HepG2 (cell line): ENCODE results near the gene SMPD3. TPM values are rescaled to one million over a fixed set of nuclear protein-coding genes. Genes with fewer than 3 reads are reported as not detected.
A peak's percentile ranks its signal among the peaks of the same experiment; 100 is the strongest.

Experiments used
- ATAC-seq: fragments of 200-7000 bp; cut with Tn5 transposase; 3 replicates; pipeline ENCODE4 v1.9.1; 2020; ENCODE audit warnings: mild to moderate bottlenecking, moderate library complexity
- BruUV-seq: library from RNA; stranded (reverse); fragments of 400-500 nt; replicated peaks from 2 replicates; lab custom pipeline; 2021; lab: Mats Ljungman, UMichigan
- CTCF ChIA-PET: fragments of 300-600 bp; formaldehyde crosslinking; extraction: SDS; loops from one replicate; lab custom pipeline; 2021; ENCODE audit warnings: low total read pairs, inconsistent platforms, low intra/inter-chr PET ratio; lab: Yijun Ruan, JAX
- POLR2A ChIA-PET: fragments of 350-600 bp; sonication (Branson Sonifier 250); formaldehyde crosslinking; loops from one replicate; lab custom pipeline; 2020; ENCODE audit warnings: antibody characterized with exemption, inconsistent platforms; lab: Yijun Ruan, JAX
- DNase-seq: peaks from one replicate; pipeline ENCODE4 v3.0.0-alpha.2; 2015; ENCODE audit warnings: low spot score
- FAIRE-seq: peaks from 3 replicates; lab custom pipeline; 2011; peaks lifted over from hg19 to GRCh38; lab: Jason Lieb, UNC
- H2AFZ ChIP-seq: one replicate; pipeline ENCODE4 v1.6.1; 2011; ENCODE audit warnings: low read length, inconsistent platforms
- H3K27ac ChIP-seq: fragments of 300-600 bp; 3 replicates; pipeline ENCODE4 v1.8.0; 2011; ENCODE audit warnings: mixed run types, mild to moderate bottlenecking, mixed read lengths, low read length, inconsistent platforms; ENCODE audit not compliant: insufficient read depth; ENCODE audit errors: extremely low read length
- H3K27me3 ChIP-seq, 2 experiments: fragments of 200-600 bp in 1 of 2; 2 replicates in 1 of 2; 3 replicates in 1 of 2; pipeline versions ENCODE4 v1.6.0 to v1.8.0; 2011; ENCODE audit warnings: low read length in 2 of 2, mild to moderate bottlenecking in 2 of 2, moderate library complexity in 2 of 2, inconsistent platforms in 1 of 2; ENCODE audit not compliant: insufficient read depth in 2 of 2, control insufficient read depth in 1 of 2
- H3K36me3 ChIP-seq, 2 experiments: fragments of 200-600 bp in 1 of 2; replicated peaks in 1 of 2; 2 replicates in 1 of 2; 3 replicates in 1 of 2; pipeline versions ENCODE4 v1.5.1 to v1.8.0; 2011; ENCODE audit warnings: low read length in 2 of 2, inconsistent platforms in 1 of 2; ENCODE audit not compliant: insufficient read depth in 2 of 2, control insufficient read depth in 1 of 2
- H3K4me1 ChIP-seq: 2 replicates; pipeline ENCODE4 v1.5.1; 2012; ENCODE audit warnings: low read length, inconsistent platforms; ENCODE audit not compliant: insufficient read depth
- H3K4me2 ChIP-seq: 2 replicates; pipeline ENCODE4 v1.6.0; 2011; ENCODE audit warnings: low read depth, low read length, inconsistent platforms
- H3K4me3 ChIP-seq, 3 experiments: fragments of 200-600 bp in 1 of 3; sonication (generic), shearing (Covaris generic) in 1 of 3; replicated peaks in 1 of 3; 2 replicates each; pipeline ENCODE4 v1.5.1; 2011 to 2016; ENCODE audit warnings: low read length in 3 of 3, inconsistent platforms in 2 of 3, low read depth in 2 of 3, mild to moderate bottlenecking in 2 of 3, control low read depth in 1 of 3, mixed read lengths in 1 of 3; ENCODE audit not compliant: insufficient read depth in 1 of 3
- H3K79me2 ChIP-seq: one replicate; pipeline ENCODE4 v1.6.1; 2011; ENCODE audit warnings: low read length, inconsistent platforms; ENCODE audit not compliant: insufficient read depth
- H3K9ac ChIP-seq: 2 replicates; pipeline ENCODE4 v1.6.0; 2011; ENCODE audit warnings: mild to moderate bottlenecking, low read depth, low read length, inconsistent platforms; ENCODE audit not compliant: insufficient read depth
- H3K9me3 ChIP-seq: 2 replicates; pipeline ENCODE4 v1.5.1; 2012; ENCODE audit warnings: mild to moderate bottlenecking, low read length
- H4K20me1 ChIP-seq: 2 replicates; pipeline ENCODE4 v1.6.0; 2011; ENCODE audit warnings: inconsistent platforms, mild to moderate bottlenecking, low read length, moderate library complexity; ENCODE audit not compliant: insufficient read depth
- AKAP8 ChIP-seq: sonication (generic); formaldehyde crosslinking; IDR thresholded peaks from 2 replicates; pipeline ENCODE4 v1.5.1; 2020; ENCODE audit warnings: mild to moderate bottlenecking, missing genetic modification reagents
- GFI1 ChIP-seq: sonication (generic); formaldehyde crosslinking; IDR thresholded peaks from 2 replicates; pipeline ENCODE4 v1.5.0; 2020; ENCODE audit warnings: missing genetic modification reagents, mild to moderate bottlenecking, borderline replicate concordance
- HNRNPL ChIP-seq: fragments of 200-400 bp; formaldehyde crosslinking; IDR thresholded peaks from 2 replicates; pipeline ENCODE4 v1.6.1; 2017; ENCODE audit warnings: mild to moderate bottlenecking, low read depth, low read length
- ISX ChIP-seq: sonication (generic); formaldehyde crosslinking; conservative IDR thresholded peaks from 2 replicates; pipeline ENCODE4 v1.5.0; 2020; ENCODE audit warnings: missing genetic modification reagents
- MAX ChIP-seq: IDR thresholded peaks from 2 replicates; pipeline ENCODE4 v1.6.1; 2012; ENCODE audit warnings: inconsistent platforms
- NFIB ChIP-seq: sonication (generic); formaldehyde crosslinking; IDR thresholded peaks from 2 replicates; pipeline ENCODE4 v1.9.0; 2021; ENCODE audit warnings: missing genetic modification reagents, mild to moderate bottlenecking, borderline replicate concordance
- RBM22 ChIP-seq: fragments of 200-400 bp; formaldehyde crosslinking; optimal IDR thresholded peaks from 2 replicates; pipeline ENCODE3; 2017; ENCODE audit warnings: mild to moderate bottlenecking, low read length, moderate library complexity
- REPIN1 ChIP-seq: sonication (generic); formaldehyde crosslinking; IDR thresholded peaks from 2 replicates; pipeline ENCODE4 v1.8.0; 2022; ENCODE audit warnings: missing genetic modification reagents, low read depth, mild to moderate bottlenecking, borderline replicate concordance
- ZNF562 ChIP-seq: sonication (generic); formaldehyde crosslinking; IDR thresholded peaks from 2 replicates; pipeline ENCODE4 v1.8.0; 2022; ENCODE audit warnings: missing genetic modification reagents, borderline replicate concordance
- ZNF629 ChIP-seq: sonication (generic); formaldehyde crosslinking; conservative IDR thresholded peaks from 2 replicates; pipeline ENCODE4 v1.5.0; 2020; ENCODE audit warnings: missing genetic modification reagents
- ZNF687 ChIP-seq: sonication (generic); formaldehyde crosslinking; IDR thresholded peaks from 2 replicates; pipeline ENCODE4 v1.5.1; 2020; ENCODE audit warnings: mild to moderate bottlenecking, missing genetic modification reagents, moderate library complexity
- WGBS: methylation state at CpG from one replicate; pipeline ENCODE4 v1.1.6; 2017; ENCODE audit warnings: low lambda C conversion rate; 5-methylcytosine and 5-hydroxymethylcytosine counted together
- in situ Hi-C: cut with HindIII; loops from 2 replicates; pipeline ENCODE4 v1.10.0; 2017; ENCODE audit warnings: low pct_unique_long_range_greater_than_20kb; ENCODE audit not compliant: extremely low pct_ligation_motif_present
- intact Hi-C: fragments of 100-400 bp; cut with micrococcal nuclease; formaldehyde crosslinking; loops from one replicate; pipeline ENCODE4 v1.10.0; 2022; ENCODE audit not compliant: unreplicated experiment
- polyA plus RNA-seq, 8 experiments: library from polyadenylated mRNA; depleted of rRNA in 3 of 8; stranded (reverse) in 7 of 8; unstranded in 1 of 8; fragments of >200 nt; fragmentation: Illumina TruSeq in 4 of 8; extraction: Trizol in 4 of 8; gene quantifications; 2 replicates each; pipeline versions ENCODE4 v1.2.1 to v1.2.3, GENCODE V29; 2011 to 2016; ENCODE audit warnings: low read depth in 4 of 8, missing spikeins in 1 of 8, mixed read lengths in 1 of 8; ENCODE audit not compliant: insufficient read depth in 1 of 8
- total RNA-seq, 5 experiments: library from RNA; depleted of rRNA; stranded (reverse); fragments of >200 nt; fragmentation: Illumina TruSeq; extraction: Trizol; gene quantifications; 2 replicates each; pipeline ENCODE4 v1.2.3, GENCODE V29; 2016; ENCODE audit warnings: low read depth in 1 of 5

Gene SMPD3
- total and polyA plus RNA-seq, 2 of the 13 experiments (the other 11 are each of a cell fraction or from before 2014, with no cell fraction given), result 0.07 to 0.32 TPM

- H3K9ac ChIP-seq, result no peak overlapping the region
- in situ Hi-C loops, result no loop called here
- H3K79me2 ChIP-seq, result no peaks in the 10 kb centered on the region
- no peak overlapping the region for H3K4me2 ChIP-seq
- no peak for TF ChIP-seq ISX (CRISPR knock-in tag)
- no peak for TF ChIP-seq ZNF629 (CRISPR knock-in tag)
- TF ChIP-seq AKAP8 (CRISPR knock-in tag), result 0 out of 2 replicates have a peak, but pooled peaks have one; percentile 43
- TF ChIP-seq ZNF562 (CRISPR knock-in tag), result no peak
- TF ChIP-seq RBM22, result peak; percentile 49
- TF ChIP-seq, all 625 proteins: peak for 2
- ATAC-seq, result no peak
- no peak overlapping the region for H2AFZ ChIP-seq
- BruUV-seq, result no TSS peak
- DNase-seq, result no peak
- H3K36me3 ChIP-seq, result peaks cover 14 to 27% of the 10 kb centered on the region in 2 experiments; a peak in 4 of 5 replicates
- 69% methylated on average over 2 of the region's 14 CpGs for WGBS
- intact Hi-C loops, result no loop called here
- ChIA-PET POLR2A (no interaction called here), CTCF (no interaction called here)
- no peaks in the 10 kb centered on the region for H4K20me1 ChIP-seq
- no peak for FAIRE-seq
- peaks cover 31% of the 10 kb centered on the region for H3K4me1 ChIP-seq
- no peaks in the 10 kb centered on the region for H3K9me3 ChIP-seq
- peaks cover 4 to 19% of the 10 kb centered on the region in 2 experiments; a peak in 3 of 5 replicates for H3K27me3 ChIP-seq
- H3K4me3 ChIP-seq, result no peak overlapping the region
- no peak overlapping the region for H3K27ac ChIP-seq
These were observed 87.4 kb downstream of the SMPD3 start for GRCh38 chr16:68360956-68361355.

GRCh38 chr16:68360547-68360946 lies 87.8 kb downstream of the SMPD3 start:
- POLR2A ChIA-PET, result no interaction called here

More at GRCh38 chr16:68360547-68360946, 87.8 kb downstream of the SMPD3 start:
- intact Hi-C loops (no loop called here), in situ Hi-C loops (no loop called here)
- Histone ChIP-seq H2AFZ (no peak overlapping the region), H3K4me3 (no peak overlapping the region), H3K36me3 (peaks cover 18 to 31% of the 10 kb centered on the region in 2 experiments; a peak in 4 of 5 replicates), H3K27me3 (peaks cover 3 to 15% of the 10 kb centered on the region in 2 experiments; a peak in 3 of 5 replicates), H3K4me2 (no peak overlapping the region), H3K9me3 (no peaks in the 10 kb centered on the region), H3K9ac (no peak overlapping the region), H3K27ac (no peak overlapping the region), H3K4me1 (peaks cover 31% of the 10 kb centered on the region), H3K79me2 (no peaks in the 10 kb centered on the region), H4K20me1 (no peaks in the 10 kb centered on the region)
- 82% methylated on average over 18 of the region's 18 CpGs for WGBS
- no TSS peak for BruUV-seq
- ATAC-seq, result no peak
- peak; percentile 51 for TF ChIP-seq ZNF687 (CRISPR knock-in tag)
- TF ChIP-seq NFIB (CRISPR knock-in tag), result no peak
- TF ChIP-seq GFI1, result 0 out of 2 replicates have a peak, but pooled peaks have one; percentile 50
- 0 out of 2 replicates have a peak, but pooled peaks have one; percentile 28 for TF ChIP-seq HNRNPL
- peak; percentile 17; the same call in 1 of the 2 replicates for TF ChIP-seq MAX
- TF ChIP-seq REPIN1 (CRISPR knock-in tag), result no peak
- CTCF ChIA-PET, result no interaction called here
- FAIRE-seq, result no peak
- no peak for DNase-seq
